IPS DF 6.9 (cell line): Measurements from ENCODE around the gene TESK1.
A peak's percentile ranks its signal among the peaks of the same experiment; 100 is the strongest.

Source experiments
- DNase-seq: peaks from one replicate; pipeline ENCODE4 v3.0.0-alpha.2; 2013; ENCODE audit warnings: low read depth, low spot score
- H3K27ac ChIP-seq: one replicate; pipeline ENCODE4 v1.5.1; 2013; ENCODE audit warnings: low read length, control low read depth
- H3K27me3 ChIP-seq: 2 replicates; pipeline ENCODE4 v1.6.1; 2013; ENCODE audit warnings: mild to moderate bottlenecking, low read length; ENCODE audit not compliant: control insufficient read depth, insufficient read depth
- H3K36me3 ChIP-seq: 2 replicates; pipeline ENCODE4 v1.6.1; 2013; ENCODE audit warnings: low read length; ENCODE audit not compliant: control insufficient read depth, insufficient read depth
- H3K4me1 ChIP-seq: 2 replicates; pipeline ENCODE4 v1.6.1; 2013; ENCODE audit warnings: low read length; ENCODE audit not compliant: control insufficient read depth, insufficient read depth
- H3K4me3 ChIP-seq: 2 replicates; pipeline ENCODE4 v1.5.1; 2013; ENCODE audit warnings: mild to moderate bottlenecking, low read length
- H3K9me3 ChIP-seq: 2 replicates; pipeline ENCODE4 v1.6.1; 2013; ENCODE audit warnings: low read length, inconsistent platforms; ENCODE audit not compliant: control insufficient read depth, insufficient read depth
- WGBS: extraction: QIAGEN DNeasy Blood & Tissue Kit; methylation state at CpG from one replicate; pipeline ENCODE4 v1.1.7; 2013; ENCODE audit warnings: mixed read lengths, missing lambda C conversion rate; ENCODE audit not compliant: insufficient read length, insufficient coverage; 5-methylcytosine and 5-hydroxymethylcytosine counted together

Gene TESK1

GRCh38 chr9:35604578-35605350 lies at the start of gene TESK1:
Gene TESK1, plus strand, starts transcription at chr9:35605262. Its CDS starts 358 bp downstream, at chr9:35605620.
- Histone ChIP-seq H3K27me3 (no peaks in the 10 kb centered on the region), H3K36me3 (no peaks in the 10 kb centered on the region), H3K9me3 (no peaks in the 10 kb centered on the region), H3K4me1 (peaks cover 5% of the 10 kb centered on the region), H3K27ac (no peak within 1 kb of the TSS), H3K4me3 (peak within 1 kb of the TSS; percentile 53)
- no peak for DNase-seq
- WGBS: no CpG with 5 or more reads among the region's 55 CpGs

- H3K9me3 ChIP-seq: no peaks in the 10 kb centered on the region
- no peaks in the 10 kb centered on the region; the same call in 1 of the 2 replicates for H3K36me3 ChIP-seq
- H3K27me3 ChIP-seq: no peaks in the 10 kb centered on the region
- no CpG with 5 or more reads among the region's 10 CpGs for WGBS
- no peak for DNase-seq
- no peak overlapping the region for H3K27ac ChIP-seq
- no peak overlapping the region for H3K4me3 ChIP-seq
- no peaks in the 10 kb centered on the region for H3K4me1 ChIP-seq
Observed at GRCh38 chr9:35555881-35556280, 49.2 kb upstream of the TESK1 start.

GRCh38 chr9:35556776-35557175 lies 48.3 kb upstream of the TESK1 start:
- DNase-seq: no peak
- no CpG with 5 or more reads among the region's 3 CpGs for WGBS

GRCh38 chr9:35557320-35557719 lies 47.7 kb upstream of the TESK1 start:
- Histone ChIP-seq H3K27ac (no peak overlapping the region), H3K9me3 (no peaks in the 10 kb centered on the region), H3K4me1 (no peaks in the 10 kb centered on the region), H3K36me3 (no peaks in the 10 kb centered on the region; the same call in 1 of the 2 replicates), H3K4me3 (no peak overlapping the region), H3K27me3 (no peaks in the 10 kb centered on the region)
- no peak for DNase-seq
- WGBS: no CpG with 5 or more reads among the region's 6 CpGs

More at GRCh38 chr9:35556776-35557175, 48.3 kb upstream of the TESK1 start:
- Histone ChIP-seq H3K4me1 (no peaks in the 10 kb centered on the region), H3K36me3 (no peaks in the 10 kb centered on the region; the same call in 1 of the 2 replicates), H3K27ac (no peak overlapping the region), H3K27me3 (no peaks in the 10 kb centered on the region), H3K9me3 (no peaks in the 10 kb centered on the region), H3K4me3 (no peak overlapping the region)

- H3K9me3 ChIP-seq: no peaks in the 10 kb centered on the region
- no peaks in the 10 kb centered on the region for H3K4me1 ChIP-seq
- H3K27ac ChIP-seq: no peak overlapping the region
- H3K4me3 ChIP-seq: no peak overlapping the region
- no peak for DNase-seq
- H3K27me3 ChIP-seq: no peaks in the 10 kb centered on the region
- no CpG with 5 or more reads among the region's 11 CpGs for WGBS
- H3K36me3 ChIP-seq: no peaks in the 10 kb centered on the region; the same call in 1 of the 2 replicates
Observed at GRCh38 chr9:35558185-35558584, 46.9 kb upstream of the TESK1 start.

- WGBS: no CpG with 5 or more reads among the region's 20 CpGs
- no peak for DNase-seq
- Histone ChIP-seq H3K4me3 (no peak overlapping the region), H3K4me1 (0 out of 2 replicates have a peak, but pooled peaks cover 3% of the 10 kb centered on the region), H3K9me3 (no peaks in the 10 kb centered on the region), H3K27me3 (no peaks in the 10 kb centered on the region), H3K36me3 (no peaks in the 10 kb centered on the region; the same call in 1 of the 2 replicates), H3K27ac (no peak overlapping the region)
Observed at GRCh38 chr9:35559792-35560530, 45.1 kb upstream of the TESK1 start.

- Histone ChIP-seq H3K9me3 (no peaks in the 10 kb centered on the region), H3K4me1 (0 out of 2 replicates have a peak, but pooled peaks cover 3% of the 10 kb centered on the region), H3K4me3 (no peak overlapping the region), H3K27me3 (no peaks in the 10 kb centered on the region), H3K27ac (no peak overlapping the region), H3K36me3 (no peaks in the 10 kb centered on the region; the same call in 1 of the 2 replicates)
- no CpG with 5 or more reads among the region's 24 CpGs for WGBS
- no peak for DNase-seq
Observed at GRCh38 chr9:35560625-35561337, 44.3 kb upstream of the TESK1 start.

GRCh38 chr9:35561468-35562261 lies 43.4 kb upstream of the TESK1 start:
- no peak for DNase-seq
- no peaks in the 10 kb centered on the region for H3K27me3 ChIP-seq
- no CpG with 5 or more reads among the region's 6 CpGs for WGBS
- no peaks in the 10 kb centered on the region; the same call in 1 of the 2 replicates for H3K36me3 ChIP-seq
- H3K4me1 ChIP-seq: 0 out of 2 replicates have a peak, but pooled peaks cover 3% of the 10 kb centered on the region
- no peak overlapping the region for H3K27ac ChIP-seq
- no peak overlapping the region for H3K4me3 ChIP-seq
- H3K9me3 ChIP-seq: no peaks in the 10 kb centered on the region

- DNase-seq: no peak
- Histone ChIP-seq H3K4me1 (0 out of 2 replicates have a peak, but pooled peaks cover 3% of the 10 kb centered on the region), H3K36me3 (no peaks in the 10 kb centered on the region; the same call in 1 of the 2 replicates), H3K4me3 (no peak overlapping the region), H3K27me3 (no peaks in the 10 kb centered on the region), H3K9me3 (no peaks in the 10 kb centered on the region), H3K27ac (no peak overlapping the region)
- WGBS: no CpG with 5 or more reads among the region's 20 CpGs
Observed at GRCh38 chr9:35562895-35563780, 41.9 kb upstream of the TESK1 start.
